Kidney tubule cell (primary cell): ENCODE results near the gene CA9.

ENCODE experiments used
- DNase-seq: peaks from one replicate; pipeline ENCODE4 v3.0.0-alpha.2; 2018; ENCODE audit warnings: low spot score

Gene CA9

GRCh38 chr9:35717132-35717870, 43.6 kb downstream of the CA9 start:
- DNase-seq, result no peak

- no peak for DNase-seq
Measured at GRCh38 chr9:35718721-35719511, 45.2 kb downstream of the CA9 start.

GRCh38 chr9:35719546-35719945, 45.8 kb downstream of the CA9 start:
- DNase-seq, result no peak

GRCh38 chr9:35723426-35723825, 49.7 kb downstream of the CA9 start:
- DNase-seq, result no peak

GRCh38 chr9:35723908-35724307, 50.2 kb downstream of the CA9 start:
- DNase-seq, result no peak

GRCh38 chr9:35725362-35725761, 51.6 kb downstream of the CA9 start:
- no peak for DNase-seq

- DNase-seq, result peak; percentile 75
Measured at GRCh38 chr9:35726931-35727330, 53.2 kb downstream of the CA9 start.

GRCh38 chr9:35727676-35728040, 53.9 kb downstream of the CA9 start:
- DNase-seq, result no peak

- DNase-seq, result peak; percentile 87
Measured at GRCh38 chr9:35728041-35728971, 54.6 kb downstream of the CA9 start.

GRCh38 chr9:35729101-35729500, 55.4 kb downstream of the CA9 start:
- DNase-seq, result no peak

- peak; percentile 88 for DNase-seq
Measured at GRCh38 chr9:35729700-35730485, 56.2 kb downstream of the CA9 start.

GRCh38 chr9:35730486-35730854, 56.7 kb downstream of the CA9 start:
- no peak for DNase-seq
